NB4 (cell line): ENCODE data around the gene GRIN3B.

Experiments
- CTCF ChIP-seq: IDR thresholded peaks from one replicate; pipeline ENCODE4 v1.5.1; 2012; ENCODE audit warnings: low read depth, low read length
- MAX ChIP-seq: IDR thresholded peaks from 2 replicates; pipeline ENCODE4 v1.6.1; 2011; ENCODE audit warnings: low read depth, low read length
- MYC ChIP-seq: IDR thresholded peaks from 2 replicates; pipeline ENCODE4 v1.6.1; 2011; ENCODE audit warnings: low read depth, low read length
- POLR2A ChIP-seq: IDR thresholded peaks from 2 replicates; pipeline ENCODE4 v1.6.1; 2011; ENCODE audit warnings: mild to moderate bottlenecking; ENCODE audit not compliant: insufficient read length; ENCODE audit errors: extremely low read depth

GRCh38 chr19:958967-959855 is 41.0 kb upstream of the GRIN3B start:
- TF ChIP-seq POLR2A (no peak), CTCF (no peak), MYC (no peak), MAX (no peak)
